ENCODE measurements around the gene DIAPH3. TPM values are rescaled to one million over a fixed set of nuclear protein-coding genes. Genes with fewer than 3 reads are reported as not detected.

Gene DIAPH3
- total RNA-seq, 1 donor from 2014 or later: 0.32 TPM

GRCh38 chr13:60109285-60109684 lies 54.4 kb downstream of the DIAPH3 start:
- Histone ChIP-seq H3K27ac (no peak overlapping the region), H3K27me3 (no peaks in the 10 kb centered on the region), H3K9me3 (no peaks in the 10 kb centered on the region), H3K4me1 (no peaks in the 10 kb centered on the region), H3K4me3 (no peak overlapping the region), H3K36me3 (no peaks in the 10 kb centered on the region)
- intact Hi-C loops (cut with DNase I): no loop called here
- TF ChIP-seq CTCF (IDR thresholded peaks at IDR 0.05): no peak
- no peak for DNase-seq (ENCODE audit: low spot score in 2 of 2)

GRCh38 chr13:60108589-60108988 lies 55.1 kb downstream of the DIAPH3 start:
- no peak for DNase-seq (ENCODE audit: low spot score in 2 of 2)
- no peaks in the 10 kb centered on the region for H3K4me1 ChIP-seq
- H3K27ac ChIP-seq: no peak overlapping the region
- no peak for TF ChIP-seq CTCF (IDR thresholded peaks at IDR 0.05)
- no peaks in the 10 kb centered on the region for H3K36me3 ChIP-seq
- H3K4me3 ChIP-seq: no peak overlapping the region
- intact Hi-C loops (cut with DNase I): no loop called here
- no peaks in the 10 kb centered on the region for H3K27me3 ChIP-seq
- no peaks in the 10 kb centered on the region for H3K9me3 ChIP-seq

GRCh38 chr13:60099631-60100420 lies 63.9 kb downstream of the DIAPH3 start:
- Histone ChIP-seq H3K4me1 (no peaks in the 10 kb centered on the region), H3K27ac (no peak overlapping the region), H3K27me3 (no peaks in the 10 kb centered on the region), H3K4me3 (no peak overlapping the region), H3K36me3 (no peaks in the 10 kb centered on the region), H3K9me3 (no peaks in the 10 kb centered on the region)
- DNase-seq (ENCODE audit: low spot score in 2 of 2): no peak
- no peak for TF ChIP-seq CTCF (IDR thresholded peaks at IDR 0.05)
- intact Hi-C loops (cut with DNase I): no loop called here

DNA sequence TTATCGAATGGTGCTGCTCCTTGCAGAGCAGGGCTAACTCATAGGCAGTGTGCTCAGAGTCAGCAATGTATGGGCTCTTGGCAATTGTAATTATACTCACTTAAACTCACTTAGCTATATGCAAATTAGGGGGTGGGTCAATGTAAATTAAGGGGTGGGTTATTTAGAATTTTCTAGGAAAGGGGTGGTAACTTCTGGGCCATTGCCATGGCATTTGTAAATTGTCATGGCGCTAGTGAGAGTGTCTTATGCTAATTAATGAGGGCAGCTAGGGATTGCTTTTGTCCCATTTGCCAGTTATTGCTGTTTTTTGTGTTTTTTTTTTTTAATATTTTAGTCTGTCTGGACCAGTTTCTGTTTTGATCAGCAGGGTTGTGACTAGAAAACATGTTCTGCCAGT lies 68.4 kb downstream of the DIAPH3 start:
- H3K27ac ChIP-seq: no peak overlapping the region
- no peak for TF ChIP-seq CTCF (IDR thresholded peaks at IDR 0.05)
- no peaks in the 10 kb centered on the region for H3K9me3 ChIP-seq
- no peak overlapping the region for H3K4me3 ChIP-seq
- intact Hi-C loops (cut with DNase I): no loop called here
- no peaks in the 10 kb centered on the region for H3K4me1 ChIP-seq
- H3K36me3 ChIP-seq: no peaks in the 10 kb centered on the region
- no peaks in the 10 kb centered on the region for H3K27me3 ChIP-seq
- DNase-seq (ENCODE audit: low spot score in 2 of 2): no peak

GRCh38 chr13:60094385-60095088 lies 69.2 kb downstream of the DIAPH3 start:
- Histone ChIP-seq H3K36me3 (no peaks in the 10 kb centered on the region), H3K4me3 (no peak overlapping the region), H3K4me1 (no peaks in the 10 kb centered on the region), H3K27me3 (no peaks in the 10 kb centered on the region), H3K9me3 (no peaks in the 10 kb centered on the region), H3K27ac (no peak overlapping the region)
- no peak for TF ChIP-seq CTCF (IDR thresholded peaks at IDR 0.05)
- intact Hi-C loops (cut with DNase I): no loop called here
- no peak for DNase-seq (ENCODE audit: low spot score in 2 of 2)
